HCT116 (cell line): ENCODE results near the gene NR6A1. TPM values are rescaled to one million over a fixed set of nuclear protein-coding genes. Genes with fewer than 3 reads are reported as not detected.

Source experiments
- ATAC-seq: fragments of 200-7000 bp; cut with Tn5 transposase; 2 replicates; pipeline ENCODE4 v1.9.1; 2020; ENCODE audit warnings: mild to moderate bottlenecking, moderate library complexity
- BruUV-seq: library from RNA; stranded (reverse); fragments of 400-500 nt; replicated peaks from 2 replicates; lab custom pipeline; 2021; lab: Mats Ljungman, UMichigan
- CTCF ChIA-PET: fragments of 300-600 bp; sonication (Branson Sonifier 250); formaldehyde crosslinking; loops from one replicate; lab custom pipeline; 2021; ENCODE audit warnings: antibody characterized with exemption; lab: Charles Lee
- POLR2A ChIA-PET: fragments of 300-600, 350-600 bp; sonication (Branson Sonifier 250); formaldehyde crosslinking; loops from one replicate; lab custom pipeline; 2021; ENCODE audit warnings: antibody characterized with exemption; lab: Charles Lee
- RAD21 ChIA-PET, 2 experiments: fragments of 300-600 bp; sonication (Branson Sonifier 250); formaldehyde crosslinking; loops; one replicate each; lab custom pipeline; 2023; ENCODE audit warnings: low total read pairs in 2 of 2; ENCODE audit not compliant: uncharacterized antibody in 2 of 2, unreplicated experiment in 2 of 2, low non-redundant PET in 1 of 2; lab: Charles Lee
- DNase-seq: peaks from one replicate; pipeline ENCODE4 v3.0.0-alpha.2; 2010; ENCODE audit warnings: low read depth, low spot score
- H2AFZ ChIP-seq: fragments of 200-600 bp; shearing (Covaris generic), sonication (generic); 2 replicates; pipeline ENCODE4 v1.6.1; 2017; ENCODE audit warnings: low read depth, mixed run types, mixed read lengths, antibody characterized with exemption, low read length; ENCODE audit not compliant: poor library complexity, severe bottlenecking
- H3K27ac ChIP-seq: 2 replicates; pipeline ENCODE4 v1.5.1; 2012; ENCODE audit warnings: low read depth, low read length
- H3K27me3 ChIP-seq: fragments of 200-600 bp; sonication (generic); 2 replicates; pipeline ENCODE4 v1.6.1; 2016; ENCODE audit warnings: mixed run types, low read length, mixed read lengths; ENCODE audit not compliant: insufficient read depth
- H3K36me3 ChIP-seq, 2 experiments: fragments of 200-500 bp in 1 of 2; fragments of 200-600 bp in 1 of 2; sonication (Bioruptor generic) in 1 of 2; sonication (generic) in 1 of 2; 2 replicates each; pipeline versions ENCODE4 v1.5.1 to v1.6.1; 2014 to 2016; ENCODE audit warnings: low read length in 2 of 2, inconsistent platforms in 1 of 2, mixed read lengths in 1 of 2, mixed run types in 1 of 2; ENCODE audit not compliant: insufficient read depth in 2 of 2, control insufficient read depth in 1 of 2
- H3K4me1 ChIP-seq, 2 experiments: fragments of 200-600 bp in 1 of 2; sonication (generic) in 1 of 2; 2 replicates each; pipeline versions ENCODE4 v1.5.1 to v1.6.1; 2012 to 2017; ENCODE audit warnings: low read length in 2 of 2, inconsistent platforms in 1 of 2, mild to moderate bottlenecking in 1 of 2, mixed read lengths in 1 of 2, mixed run types in 1 of 2, moderate library complexity in 1 of 2; ENCODE audit not compliant: insufficient read depth in 2 of 2, control insufficient read depth in 1 of 2
- H3K4me2 ChIP-seq: fragments of 200-600 bp; sonication (generic); 2 replicates; pipeline ENCODE4 v1.6.1; 2017; ENCODE audit warnings: mixed run types, low read length, mixed read lengths
- H3K4me3 ChIP-seq, 2 experiments: fragments of 200-600 bp in 1 of 2; sonication (generic) in 1 of 2; replicated peaks in 1 of 2; 2 replicates each; pipeline ENCODE4 v1.5.1; 2011 to 2016; ENCODE audit warnings: low read length in 2 of 2, control low read depth in 1 of 2, low read depth in 1 of 2, mild to moderate bottlenecking in 1 of 2, mixed read lengths in 1 of 2, mixed run types in 1 of 2
- H3K79me2 ChIP-seq: fragments of 200-600 bp; sonication (generic); 2 replicates; pipeline ENCODE4 v1.6.1; 2017; ENCODE audit warnings: mild to moderate bottlenecking, mixed run types, low read length, moderate library complexity, mixed read lengths; ENCODE audit not compliant: insufficient read depth
- H3K9ac ChIP-seq: fragments of 200-600 bp; sonication (generic); 2 replicates; pipeline ENCODE4 v1.6.1; 2016; ENCODE audit warnings: low read length, mixed read lengths
- H3K9me2 ChIP-seq: fragments of 200-600 bp; sonication (generic), shearing (Covaris generic); 2 replicates; pipeline ENCODE4 v1.6.1; 2017; ENCODE audit warnings: mixed run types, mild to moderate bottlenecking, moderate library complexity; ENCODE audit not compliant: insufficient read depth
- H3K9me3 ChIP-seq, 2 experiments: fragments of 200-500 bp in 1 of 2; fragments of 200-600 bp in 1 of 2; sonication (Bioruptor generic) in 1 of 2; sonication (generic) in 1 of 2; 2 replicates each; pipeline ENCODE4 v1.6.1; 2014 to 2017; ENCODE audit warnings: low read length in 2 of 2, mixed read lengths in 2 of 2, inconsistent platforms in 1 of 2, low read depth in 1 of 2, mild to moderate bottlenecking in 1 of 2, mixed run types in 1 of 2, moderate library complexity in 1 of 2; ENCODE audit not compliant: control insufficient read depth in 1 of 2, insufficient read depth in 1 of 2
- H4K20me1 ChIP-seq: fragments of 200-600 bp; sonication (generic), shearing (Covaris generic); 2 replicates; pipeline ENCODE4 v1.6.1; 2017; ENCODE audit warnings: mixed run types, mild to moderate bottlenecking, moderate library complexity; ENCODE audit not compliant: insufficient read depth
- CBX3 ChIP-seq: IDR thresholded peaks from 2 replicates; pipeline ENCODE4 v1.6.1; 2012; ENCODE audit warnings: low read depth
- FOSL1 ChIP-seq: IDR thresholded peaks from 2 replicates; pipeline ENCODE4 v1.6.1; 2012; ENCODE audit warnings: low read depth
- RAD21 ChIP-seq: IDR thresholded peaks from 2 replicates; pipeline ENCODE4 v1.6.1; 2012; ENCODE audit warnings: low read depth, mild to moderate bottlenecking
- REST ChIP-seq: IDR thresholded peaks from 2 replicates; pipeline ENCODE4 v1.6.1; 2012; ENCODE audit warnings: low read depth
- SIN3A ChIP-seq: IDR thresholded peaks from 2 replicates; pipeline ENCODE4 v1.6.1; 2012; ENCODE audit warnings: low read depth
- SP1 ChIP-seq: IDR thresholded peaks from 2 replicates; pipeline ENCODE4 v1.6.1; 2012; ENCODE audit warnings: low read depth
- intact Hi-C: fragments of 100-400 bp; cut with micrococcal nuclease; formaldehyde crosslinking; loops from 2 replicates; pipeline ENCODE4 v1.10.0; 2022
- total RNA-seq: library from RNA; stranded (reverse); gene quantifications from one replicate; pipeline ENCODE4 v1.2.1, GENCODE V29; 2021; ENCODE audit not compliant: unreplicated experiment
- TF ChIP-seq, protein P1 (sequence below): IDR thresholded peaks from 2 replicates; pipeline ENCODE4 v1.6.1; 2011; ENCODE audit warnings: mild to moderate bottlenecking, low read length, moderate library complexity; ENCODE audit not compliant: insufficient replicate concordance; ENCODE audit errors: extremely low read depth
- TF ChIP-seq, protein P2 (sequence below): IDR thresholded peaks from 2 replicates; pipeline ENCODE4 v1.6.1; 2012

Gene NR6A1
- total RNA-seq, 1 experiment from 2014 or later: 9.9 TPM

GRCh38 chr9:124593651-124594058 lies 177.5 kb downstream of the NR6A1 start (continued):
- TF ChIP-seq REST: no peak
- no peak for TF ChIP-seq SIN3A
- no peak for TF ChIP-seq CBX3
- no peak for TF ChIP-seq SP1
- TF ChIP-seq RAD21: no peak
- no peak for TF ChIP-seq FOSL1
- TF ChIP-seq, protein P1, sequence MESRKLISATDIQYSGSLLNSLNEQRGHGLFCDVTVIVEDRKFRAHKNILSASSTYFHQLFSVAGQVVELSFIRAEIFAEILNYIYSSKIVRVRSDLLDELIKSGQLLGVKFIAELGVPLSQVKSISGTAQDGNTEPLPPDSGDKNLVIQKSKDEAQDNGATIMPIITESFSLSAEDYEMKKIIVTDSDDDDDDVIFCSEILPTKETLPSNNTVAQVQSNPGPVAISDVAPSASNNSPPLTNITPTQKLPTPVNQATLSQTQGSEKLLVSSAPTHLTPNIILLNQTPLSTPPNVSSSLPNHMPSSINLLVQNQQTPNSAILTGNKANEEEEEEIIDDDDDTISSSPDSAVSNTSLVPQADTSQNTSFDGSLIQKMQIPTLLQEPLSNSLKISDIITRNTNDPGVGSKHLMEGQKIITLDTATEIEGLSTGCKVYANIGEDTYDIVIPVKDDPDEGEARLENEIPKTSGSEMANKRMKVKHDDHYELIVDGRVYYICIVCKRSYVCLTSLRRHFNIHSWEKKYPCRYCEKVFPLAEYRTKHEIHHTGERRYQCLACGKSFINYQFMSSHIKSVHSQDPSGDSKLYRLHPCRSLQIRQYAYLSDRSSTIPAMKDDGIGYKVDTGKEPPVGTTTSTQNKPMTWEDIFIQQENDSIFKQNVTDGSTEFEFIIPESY: no peak

- no TSS peak for BruUV-seq
- H3K4me2 ChIP-seq: no peak overlapping the region
- H3K36me3 ChIP-seq: no peaks in the 10 kb centered on the region
- DNase-seq (no peak), ATAC-seq (no peak)
- ChIA-PET RAD21 (no interaction called here), POLR2A (no interaction called here), CTCF (interaction anchor here (1.7 kb wide), 1 partner anchor 24 kb away, joined by 5 read pairs; no protein-coding TSS in a partner anchor)
- H3K27ac ChIP-seq: no peak overlapping the region
- no peak overlapping the region for H3K4me3 ChIP-seq
- no peak overlapping the region for H2AFZ ChIP-seq
- TF ChIP-seq FOSL1 (no peak), REST (no peak), SIN3A (no peak)
- TF ChIP-seq, protein P2, sequence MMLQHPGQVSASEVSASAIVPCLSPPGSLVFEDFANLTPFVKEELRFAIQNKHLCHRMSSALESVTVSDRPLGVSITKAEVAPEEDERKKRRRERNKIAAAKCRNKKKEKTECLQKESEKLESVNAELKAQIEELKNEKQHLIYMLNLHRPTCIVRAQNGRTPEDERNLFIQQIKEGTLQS: no peak
- no peaks in the 10 kb centered on the region for H3K79me2 ChIP-seq
- H3K27me3 ChIP-seq: no peaks in the 10 kb centered on the region
- intact Hi-C loops: loop anchor here (10.0 kb wide), 1 partner anchor 1448 kb away; no protein-coding TSS in a partner anchor
- no peak overlapping the region for H3K9ac ChIP-seq
- peaks cover 4 to 35% of the 10 kb centered on the region in 2 experiments; a peak in 3 of 4 replicates for H3K4me1 ChIP-seq
- no peaks in the 10 kb centered on the region for H4K20me1 ChIP-seq
- no peaks in the 10 kb centered on the region for H3K9me2 ChIP-seq
- no peaks in the 10 kb centered on the region for H3K9me3 ChIP-seq
These were observed 177.9 kb downstream of the NR6A1 start for GRCh38 chr9:124593200-124593599.
